Fibroblast of mammary gland (primary cell): Measurements from ENCODE around the gene ELSPBP1.
"Not testable (repeated sequence)": the region's sequence is repeated elsewhere in the genome, so short reads cannot be mapped to it uniquely, and the experiment has no call there.

Experiments used
- DNase-seq: peaks from one replicate; pipeline ENCODE4 v3.0.0-alpha.2; 2010; ENCODE audit warnings: low read depth
- H3K4me3 ChIP-seq: 2 replicates; pipeline ENCODE4 v1.5.1; 2011; ENCODE audit warnings: low read depth, mild to moderate bottlenecking, low read length, moderate library complexity; ENCODE audit not compliant: control insufficient read depth
- CTCF ChIP-seq: conservative IDR thresholded peaks from 2 replicates; pipeline ENCODE4 v1.5.1; 2011; ENCODE audit warnings: low read depth, low read length, inconsistent platforms; ENCODE audit not compliant: control insufficient read depth, insufficient read depth

ELSPBP1 gene

DNA sequence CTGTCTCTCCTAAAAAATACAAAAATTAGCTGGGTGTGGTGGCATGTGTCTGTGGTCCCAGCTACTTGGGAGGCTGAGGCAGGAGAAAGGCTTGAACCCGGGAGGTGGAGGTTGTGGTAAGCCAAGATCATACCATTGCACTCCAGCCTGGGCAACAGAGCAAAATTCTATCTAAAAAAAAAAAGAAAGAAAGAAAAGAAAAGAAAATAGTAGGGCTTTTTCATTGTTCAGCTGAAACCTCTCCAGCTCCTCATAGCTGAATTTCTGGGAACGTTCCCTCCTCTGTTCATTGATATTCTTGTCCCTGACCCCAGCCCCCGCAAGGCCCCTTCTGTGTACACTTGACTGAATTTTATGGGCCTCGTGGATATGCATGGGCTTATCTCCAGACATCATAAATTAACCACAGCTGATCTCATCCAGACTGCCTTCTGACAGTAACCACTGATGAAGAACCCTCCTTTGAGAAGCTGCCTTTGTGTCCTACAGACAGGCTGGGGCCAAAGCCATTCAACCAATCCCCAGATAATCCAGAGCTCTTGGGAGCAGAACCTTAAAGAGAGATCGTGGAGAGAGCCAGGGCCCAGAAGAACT is at the start of gene ELSPBP1:
ELSPBP1 (plus strand) TSS at position 424 of the 594 bp plus-strand sequence. CDS start 14,036 bp downstream, outside the sequence.
- no peak for DNase-seq
- H3K4me3 ChIP-seq = no peak within 1 kb of the TSS
- TF ChIP-seq CTCF = no peak

DNA sequence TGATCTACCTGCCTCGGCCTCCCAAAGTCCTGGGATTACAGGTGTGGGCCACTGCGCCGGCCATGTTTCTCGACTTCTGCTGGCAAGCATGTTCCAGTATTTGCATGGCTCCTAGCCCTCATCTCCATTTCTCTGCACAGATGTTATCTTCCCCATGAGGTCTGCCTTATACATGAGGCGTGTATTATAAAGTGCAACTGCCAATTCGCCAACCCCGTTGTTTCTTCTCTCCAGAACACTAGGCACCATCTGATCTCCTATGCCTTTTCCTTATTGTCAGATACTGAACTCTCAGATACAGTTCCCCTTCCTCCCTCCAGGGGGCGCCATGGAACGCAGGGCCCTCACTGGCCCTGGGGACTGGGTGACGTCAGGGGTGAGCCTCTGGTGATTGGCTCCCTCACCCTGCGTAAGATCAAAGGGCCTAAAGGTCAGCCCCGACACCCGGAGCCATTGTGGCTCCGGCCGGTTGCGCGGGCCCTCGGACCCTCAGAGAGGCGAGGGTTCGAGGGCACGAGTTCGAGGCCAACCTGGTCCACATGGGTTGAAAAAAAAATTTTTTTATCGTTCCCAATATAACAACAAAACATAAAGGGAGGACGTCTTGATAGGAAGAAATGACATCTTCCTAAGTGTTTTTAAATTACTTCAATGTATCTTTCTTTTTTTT is 44.4 kb upstream of the ELSPBP1 start:
- TF ChIP-seq CTCF = peak; percentile 26
- not testable (repeated sequence) for DNase-seq, H3K4me3 ChIP-seq

GRCh38 chr19:47952132-47952531 is 42.3 kb upstream of the ELSPBP1 start:
- not testable (repeated sequence) for DNase-seq

GRCh38 chr19:47955936-47956335 is 38.5 kb upstream of the ELSPBP1 start:
- not testable (repeated sequence) for H3K4me3 ChIP-seq, DNase-seq

More at GRCh38 chr19:47952132-47952531, 42.3 kb upstream of the ELSPBP1 start:
- not testable (repeated sequence) for H3K4me3 ChIP-seq

DNA sequence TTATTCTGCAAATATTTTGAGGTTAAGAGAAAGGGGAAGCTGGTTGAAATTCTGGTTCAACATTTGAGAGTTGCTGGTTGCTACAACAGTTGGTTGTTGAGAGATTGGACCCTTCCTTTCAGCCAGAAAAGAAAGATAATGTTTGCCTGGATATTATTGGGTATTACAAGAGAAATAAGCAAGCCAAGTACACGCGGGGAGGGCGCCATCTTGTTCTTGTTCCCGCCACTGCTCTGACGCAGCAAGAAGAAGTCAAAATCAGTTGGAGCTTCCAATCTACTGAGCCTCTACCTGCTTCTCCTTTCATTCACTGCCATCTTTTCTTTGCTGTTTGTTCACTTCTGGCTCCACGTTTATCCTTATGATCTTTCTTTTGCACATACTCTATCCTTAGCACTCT is 20.9 kb upstream of the ELSPBP1 start:
- no peak for TF ChIP-seq CTCF
- no peak for DNase-seq
- no peak overlapping the region for H3K4me3 ChIP-seq

DNA sequence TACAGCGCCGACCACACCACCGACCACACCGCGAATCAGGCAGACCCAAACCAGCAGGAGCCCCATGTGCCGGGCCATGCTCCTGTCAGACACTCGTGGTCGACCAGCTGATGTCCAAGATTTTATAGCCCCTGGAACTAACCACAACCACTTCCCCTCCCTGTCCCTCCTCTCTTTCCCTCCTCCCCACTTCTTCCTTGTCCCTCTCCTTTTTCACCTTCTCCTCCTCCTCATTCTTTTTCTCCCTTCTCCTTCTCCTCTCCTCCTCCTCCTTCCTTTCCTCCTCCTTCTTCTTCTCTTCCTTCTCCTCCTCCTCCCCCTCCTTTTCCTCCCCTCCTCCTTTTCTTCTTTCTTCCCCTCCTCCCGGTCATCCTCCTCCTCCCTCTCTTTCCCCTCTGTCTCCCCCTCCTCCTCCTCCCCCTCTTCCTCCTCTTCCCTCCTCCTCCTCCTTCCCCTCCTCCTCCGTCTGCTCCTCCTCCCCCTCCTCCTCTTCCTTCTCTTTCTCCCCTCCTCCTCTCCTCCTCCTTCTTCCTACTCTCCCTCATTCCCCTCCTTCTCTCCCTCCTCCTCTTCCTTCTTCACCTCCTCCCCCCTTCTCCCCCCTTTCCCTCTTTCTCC is 3.1 kb upstream of the ELSPBP1 start:
- TF ChIP-seq CTCF = no peak
- no peak for DNase-seq
- no peak overlapping the region for H3K4me3 ChIP-seq

DNA sequence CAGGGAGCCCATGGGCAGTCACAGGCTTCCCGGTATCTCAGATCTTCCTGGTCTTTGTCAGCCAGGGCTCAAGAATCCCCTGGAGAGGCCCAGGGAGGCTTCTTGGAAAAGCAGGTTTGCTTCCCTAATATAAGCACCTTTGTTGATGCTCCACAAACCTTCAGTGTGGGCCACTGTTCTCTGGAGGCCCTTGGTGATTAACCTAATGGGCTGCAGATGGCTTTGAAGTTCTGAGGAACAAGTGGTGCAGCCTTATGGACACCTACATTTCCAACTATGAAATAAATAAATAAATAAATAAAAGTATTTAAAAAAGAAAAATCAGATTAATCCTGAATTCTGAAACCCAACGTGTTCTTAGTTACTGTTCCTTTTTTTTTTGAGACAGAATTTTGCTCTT is 2.4 kb upstream of the ELSPBP1 start, which contains the start of gene BSPH1:
BSPH1 (minus strand) TSS at position 101 of the 400 bp plus-strand sequence; CDS start at position 12, 89 bp downstream.
- no peak for TF ChIP-seq CTCF
- no peak for DNase-seq

GRCh38 chr19:47996230-47996727 is 1.8 kb downstream of the ELSPBP1 start:
- TF ChIP-seq CTCF = no peak
- H3K4me3 ChIP-seq = no peak overlapping the region
- no peak for DNase-seq

More for the DNA sequence above, 2.4 kb upstream of the ELSPBP1 start, which contains the start of gene BSPH1:
- H3K4me3 ChIP-seq = no peak within 1 kb of the TSS
